GM18951 (cell line): ENCODE data around the gene DIAPH2.

Experiments used
- POLR2A ChIP-seq: IDR thresholded peaks from 4 replicates; pipeline ENCODE4 v1.6.1; 2011; ENCODE audit warnings: mild to moderate bottlenecking; ENCODE audit not compliant: insufficient read length, insufficient read depth; ENCODE audit errors: extremely low read depth
- in situ Hi-C: fragments of 300-500 bp; cut with MboI; formaldehyde crosslinking; loops from one replicate; pipeline ENCODE4 v1.12.0; 2022; ENCODE audit warnings: low sequenced_read_pairs, mixed read lengths, inconsistent platforms; ENCODE audit not compliant: unreplicated experiment

DIAPH2 gene

DNA sequence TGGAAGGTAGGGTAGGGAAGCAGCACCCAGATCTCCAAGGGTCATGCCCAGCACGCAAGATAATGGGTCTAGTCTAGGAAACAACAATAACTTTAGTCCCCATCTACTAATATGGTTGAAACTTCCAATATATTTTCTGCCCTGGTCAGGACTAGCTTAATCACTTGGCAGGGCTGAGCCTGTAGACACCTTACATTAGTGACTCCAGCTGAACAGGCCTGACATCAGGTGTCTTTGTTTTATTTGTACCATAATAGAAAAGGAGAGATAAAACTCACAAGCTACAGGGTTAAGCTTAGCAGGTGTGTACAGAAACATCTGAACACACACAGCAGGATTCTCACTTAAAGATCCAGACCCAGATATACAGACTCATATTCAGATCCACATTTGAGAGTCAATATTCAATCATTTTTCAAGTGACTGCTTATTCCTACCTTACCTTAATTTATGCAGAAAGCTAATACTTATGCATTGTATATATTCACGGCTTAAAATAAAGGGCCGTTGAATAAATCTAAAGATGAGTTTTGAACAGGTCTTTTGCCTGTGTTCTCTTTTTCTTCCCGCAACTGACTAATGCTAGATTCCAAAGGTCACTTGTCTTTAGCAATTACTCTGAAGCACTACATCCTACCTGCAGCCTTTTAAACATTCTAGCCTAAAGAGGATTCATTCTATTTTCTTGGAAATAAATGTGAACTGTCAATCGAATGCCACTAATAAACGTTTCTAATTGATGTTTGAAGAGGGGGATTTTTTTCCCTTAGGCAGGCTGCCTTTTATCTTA lies 944.4 kb downstream of the DIAPH2 start:
- no peak for TF ChIP-seq POLR2A
- in situ Hi-C loops, result no loop called here

DNA sequence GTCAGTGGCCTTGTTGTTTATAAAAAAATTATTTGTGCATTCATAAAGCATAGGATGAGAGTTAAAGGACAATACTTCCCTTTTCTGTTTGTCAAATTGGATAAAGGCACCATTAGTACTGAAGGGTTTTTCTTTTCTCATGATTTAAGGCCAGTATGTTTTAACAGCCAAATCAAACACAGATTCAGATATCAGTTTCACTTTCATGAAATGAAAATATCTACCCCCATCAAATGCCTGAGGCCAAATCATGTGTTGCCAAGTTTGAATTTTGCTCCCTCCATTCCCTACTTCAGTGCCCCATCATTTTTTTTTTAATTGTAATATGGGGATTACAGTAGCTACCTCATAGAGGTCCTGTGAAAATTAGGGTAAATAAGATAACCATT lies 944.9 kb downstream of the DIAPH2 start:
- no peak for TF ChIP-seq POLR2A
- in situ Hi-C loops, result no loop called here

DNA sequence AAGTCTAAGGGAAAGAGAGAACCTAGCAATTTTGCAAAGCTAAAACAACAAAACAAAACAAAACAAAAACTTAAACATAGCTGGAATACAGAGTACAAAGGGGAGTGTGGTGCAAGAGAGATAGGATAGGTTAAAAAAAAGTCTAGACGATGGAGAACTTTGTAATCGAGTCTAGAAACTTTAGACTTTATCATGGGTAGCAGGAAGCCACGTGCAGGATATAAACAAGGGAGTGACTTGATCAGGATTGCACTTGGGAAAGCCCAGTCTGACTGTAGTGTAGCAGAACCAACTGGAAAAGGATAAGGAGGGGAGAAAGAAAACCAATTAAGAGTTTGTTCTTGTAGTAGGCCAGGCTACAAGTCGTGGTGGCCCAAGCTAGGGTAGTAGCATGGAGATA lies 949.2 kb downstream of the DIAPH2 start:
- no peak for TF ChIP-seq POLR2A
- in situ Hi-C loops, result no loop called here

DNA sequence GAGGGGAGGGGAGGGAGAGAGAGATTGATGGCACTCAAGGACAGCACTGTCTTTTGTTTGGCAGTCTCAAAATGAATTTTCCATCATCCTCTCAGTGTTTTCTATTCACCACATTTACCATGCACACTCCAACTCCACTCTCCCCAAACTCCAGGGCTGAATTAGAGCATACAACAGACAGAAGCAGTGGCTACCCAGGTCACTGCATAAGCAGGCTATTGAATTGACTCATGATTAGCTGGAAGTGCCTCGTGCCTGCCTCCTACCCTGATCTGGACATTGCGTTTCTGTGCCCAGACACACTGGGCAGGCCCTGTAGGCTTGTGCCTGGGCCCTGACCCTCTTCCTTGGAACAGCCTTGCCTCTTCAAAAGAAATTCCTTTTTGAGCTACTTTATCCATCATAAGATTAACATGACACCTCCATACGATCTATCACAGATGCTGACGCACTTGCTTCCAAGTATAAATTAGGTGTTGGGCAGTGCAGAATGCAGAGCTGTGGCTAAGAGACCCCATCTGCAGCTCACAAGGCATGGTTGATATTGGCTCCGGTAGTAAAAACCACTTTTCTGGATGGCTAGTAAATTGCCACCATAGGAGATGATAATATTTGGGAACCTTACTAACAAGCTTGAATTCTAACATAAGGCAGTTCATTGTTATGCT lies 952.0 kb downstream of the DIAPH2 start:
- in situ Hi-C loops, result no loop called here
- TF ChIP-seq POLR2A, result no peak

DNA sequence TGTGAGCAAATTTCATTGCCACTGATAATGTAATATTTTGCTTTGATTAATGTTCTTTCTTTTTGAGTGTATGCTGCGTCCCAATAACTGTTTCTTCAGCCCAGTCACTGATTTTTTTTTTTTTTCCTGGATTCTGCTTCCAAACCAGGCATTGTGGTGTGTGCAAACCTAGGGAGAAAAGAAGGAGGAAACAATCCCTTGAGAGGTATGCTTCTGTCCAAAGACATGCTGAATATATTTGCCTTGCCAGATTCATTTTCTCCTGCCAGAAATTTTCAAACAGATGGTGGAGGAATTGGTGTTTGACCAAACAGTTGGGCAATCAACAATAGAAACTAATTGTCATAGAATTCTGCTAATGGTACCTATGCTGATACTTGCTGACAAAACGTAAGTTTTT lies 952.6 kb downstream of the DIAPH2 start:
- in situ Hi-C loops, result no loop called here
- TF ChIP-seq POLR2A, result no peak

DNA sequence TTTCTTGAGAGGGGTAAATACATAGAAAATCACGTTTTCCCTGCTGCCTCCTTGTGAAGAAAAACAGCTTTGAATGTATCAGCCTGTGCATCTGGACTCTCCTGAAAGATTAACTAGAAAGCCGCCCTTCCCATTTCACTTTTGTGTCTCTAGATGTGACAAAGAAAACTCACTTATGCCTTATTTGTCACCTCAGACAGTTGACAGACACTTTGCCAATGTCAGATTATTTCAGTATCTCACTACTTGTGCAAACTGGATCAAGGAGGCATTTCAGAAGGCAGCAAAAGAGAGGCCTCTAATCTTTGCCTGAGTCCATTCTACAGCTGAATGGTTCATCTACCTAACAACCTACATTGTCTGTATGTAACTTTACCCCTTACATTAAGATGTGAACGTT lies 954.0 kb downstream of the DIAPH2 start:
- in situ Hi-C loops, result no loop called here

DNA sequence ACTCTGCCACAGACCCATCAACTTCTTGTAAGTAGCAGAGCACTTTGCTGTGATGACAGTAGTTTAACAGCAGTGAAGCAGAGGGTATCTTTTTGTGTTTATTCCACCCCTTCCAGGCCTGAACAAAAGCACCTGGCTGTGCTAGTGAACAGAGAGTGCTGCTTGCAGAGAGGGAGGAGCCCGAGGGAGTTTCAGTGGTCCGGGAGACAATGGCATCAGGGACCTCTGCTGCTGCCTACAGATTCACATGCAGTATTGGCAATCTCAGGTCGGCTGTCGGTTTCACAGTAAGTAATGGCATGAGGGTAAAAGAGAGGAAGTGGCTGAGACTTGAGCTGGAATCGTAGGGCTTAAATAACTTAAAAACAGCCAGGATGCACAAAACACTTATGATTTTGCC lies 954.9 kb downstream of the DIAPH2 start:
- in situ Hi-C loops, result no loop called here

More for the DNA sequence above, 954.0 kb downstream of the DIAPH2 start:
- TF ChIP-seq POLR2A, result no peak

More for the DNA sequence above, 954.9 kb downstream of the DIAPH2 start:
- no peak for TF ChIP-seq POLR2A
